ENCODE results near the gene VAPB.

Gene VAPB

GRCh38 chr20:58466095-58466708, 77.2 kb downstream of the VAPB start:
- DNase-seq, result no peak

- no peak for DNase-seq
Observed at GRCh38 chr20:58466729-58467571, 77.9 kb downstream of the VAPB start.

- no peak for DNase-seq
Observed at GRCh38 chr20:58467572-58468527, 78.8 kb downstream of the VAPB start.

- DNase-seq, result no peak
Observed at GRCh38 chr20:58469616-58470015, 80.6 kb downstream of the VAPB start.

- DNase-seq, result no peak
Observed at GRCh38 chr20:58470336-58471192, 81.5 kb downstream of the VAPB start.

- DNase-seq, result no peak
Observed at GRCh38 chr20:58471193-58472164, 82.5 kb downstream of the VAPB start.

GRCh38 chr20:58472273-58473018, 83.4 kb downstream of the VAPB start:
- no peak for DNase-seq

- DNase-seq, result no peak
Observed at GRCh38 chr20:58473453-58474425, 84.7 kb downstream of the VAPB start.

GRCh38 chr20:58475466-58475865, 86.4 kb downstream of the VAPB start:
- DNase-seq, result no peak

GRCh38 chr20:58478141-58478805, 89.2 kb downstream of the VAPB start:
- no peak for DNase-seq

- no peak for DNase-seq
Observed at GRCh38 chr20:58479726-58480440, 90.9 kb downstream of the VAPB start.

GRCh38 chr20:58480551-58481336, 91.7 kb downstream of the VAPB start:
- DNase-seq, result no peak

- peak in 3 of 4 experiments; percentile 7 to 33 (median 23) for DNase-seq
Observed at GRCh38 chr20:58481481-58482021, 92.5 kb downstream of the VAPB start.

- DNase-seq, result no peak
Observed at GRCh38 chr20:58482416-58482815, 93.4 kb downstream of the VAPB start.

GRCh38 chr20:58483051-58483450, 94.0 kb downstream of the VAPB start:
- DNase-seq, result no peak

GRCh38 chr20:58483470-58483869, 94.4 kb downstream of the VAPB start:
- DNase-seq, result no peak

GRCh38 chr20:58485393-58485792, 96.4 kb downstream of the VAPB start:
- DNase-seq, result no peak
